ENCODE data around the gene PUM1.
A peak's percentile ranks its signal among the peaks of the same experiment; 100 is the strongest.

Gene PUM1

GRCh38 chr1:30923597-30923996 is 141.9 kb downstream of the PUM1 start:
- no peak for DNase-seq

GRCh38 chr1:30920827-30921226 is 144.7 kb downstream of the PUM1 start:
- no peak for DNase-seq

GRCh38 chr1:30919025-30919881 is 146.3 kb downstream of the PUM1 start:
- DNase-seq: peak; percentile 61

GRCh38 chr1:30916296-30916695 is 149.2 kb downstream of the PUM1 start:
- DNase-seq: no peak

GRCh38 chr1:30915491-30916230 is 149.9 kb downstream of the PUM1 start:
- no peak for DNase-seq

GRCh38 chr1:30914931-30915330 is 150.6 kb downstream of the PUM1 start:
- peak; percentile 32 for DNase-seq

- DNase-seq: no peak
These were observed 151.0 kb downstream of the PUM1 start for GRCh38 chr1:30914587-30914922.

GRCh38 chr1:30912913-30913652 is 152.4 kb downstream of the PUM1 start:
- DNase-seq: no peak

- DNase-seq: no peak
These were observed 153.3 kb downstream of the PUM1 start for GRCh38 chr1:30912224-30912623.

GRCh38 chr1:30911059-30911954 is 154.2 kb downstream of the PUM1 start:
- DNase-seq: peak; percentile 91

- DNase-seq: peak; percentile 76
These were observed 156.0 kb downstream of the PUM1 start for GRCh38 chr1:30909365-30910068.

GRCh38 chr1:30908696-30909364 is 156.7 kb downstream of the PUM1 start, which contains the start of gene SDC3:
Gene SDC3, minus strand, starts transcription at chr1:30908758. Its CDS starts 172 bp downstream, at chr1:30908586.
- peak; percentile 76 for DNase-seq

- no peak for DNase-seq
These were observed 157.2 kb downstream of the PUM1 start for GRCh38 chr1:30908316-30908695.

- no peak for DNase-seq
These were observed 157.8 kb downstream of the PUM1 start for GRCh38 chr1:30907481-30908315.

- DNase-seq: no peak
These were observed 158.7 kb downstream of the PUM1 start for GRCh38 chr1:30906631-30907441.

GRCh38 chr1:30905916-30906620 is 159.4 kb downstream of the PUM1 start:
- peak; percentile 46 for DNase-seq

- DNase-seq: no peak
These were observed 160.1 kb downstream of the PUM1 start for GRCh38 chr1:30905403-30905802.

- no peak for DNase-seq
These were observed 160.6 kb downstream of the PUM1 start for GRCh38 chr1:30904962-30905335.

All from DMS53 (cell line).